Peyer's patch (tissue), 4 donors: ENCODE data around the gene TOM1L1. TPM values are rescaled to one million over a fixed set of nuclear protein-coding genes. Genes with fewer than 3 reads are reported as not detected.

Experiments used
- DNase-seq, 3 donors: peaks; one replicate each; pipeline ENCODE4 v3.0.0-alpha.2; 2017 to 2019
- H3K27ac ChIP-seq, 4 donors: fragments of 200-600 bp; sonication (generic); one replicate each; pipeline ENCODE4 v1.5.1; 2016 to 2019
- H3K27me3 ChIP-seq, 2 donors: fragments of 200-600 bp; sonication (generic); one replicate each; pipeline ENCODE4 v1.5.1; 2019
- H3K36me3 ChIP-seq, 3 donors: fragments of 200-600 bp; sonication (generic); one replicate each; pipeline ENCODE4 v1.5.1; 2016 to 2019
- H3K4me1 ChIP-seq, 4 donors: fragments of 200-600 bp; sonication (generic); one replicate each; pipeline ENCODE4 v1.5.1; 2016 to 2019
- H3K4me3 ChIP-seq, 4 donors: fragments of 200-600 bp; sonication (generic); 1 replicate in 3 of 4; 2 replicates in 1 of 4; pipeline ENCODE4 v1.5.1; 2016 to 2019; ENCODE audit warnings: mild to moderate bottlenecking in 1 of 4
- H3K9me3 ChIP-seq, 4 donors: fragments of 200-600 bp; sonication (generic); one replicate each; pipeline ENCODE4 v1.5.1; 2016 to 2019; ENCODE audit warnings: mild to moderate bottlenecking in 1 of 4
- CTCF ChIP-seq, 6 experiments: fragments of 450-650 bp in 4 of 6; fragments of 200-600 bp in 2 of 6; sonication (generic) in 1 of 6; IDR thresholded peaks; one replicate each; pipeline ENCODE4 v1.5.1; 2017 to 2019; ENCODE audit warnings: antibody characterized with exemption in 6 of 6, mild to moderate bottlenecking in 3 of 6, moderate library complexity in 1 of 6
- POLR2A ChIP-seq, 2 donors: fragments of 450-650 bp; IDR thresholded peaks; one replicate each; pipeline ENCODE4 v1.5.1; 2017; ENCODE audit warnings: antibody characterized with exemption in 2 of 2, mild to moderate bottlenecking in 2 of 2, moderate library complexity in 2 of 2
- total RNA-seq, 4 donors: library from RNA; depleted of rRNA; stranded (reverse); fragments of >200 nt; gene quantifications; one replicate each; pipeline ENCODE4 v1.1.0, GENCODE V29; 2016

Gene TOM1L1
- total RNA-seq, 4 donors from 2014 or later, result 35.5 to 108 (median 87.8) TPM

- Histone ChIP-seq H3K4me3 (no peak overlapping the region), H3K36me3 (peaks cover 0 to 36% (median 0%) of the 10 kb centered on the region in 3 donors), H3K27ac (no peak overlapping the region), H3K4me1 (peaks cover 0 to 16% (median 0%) of the 10 kb centered on the region in 4 donors), H3K27me3 (no peaks in the 10 kb centered on the region), H3K9me3 (no peaks in the 10 kb centered on the region)
- no peak for TF ChIP-seq POLR2A (IDR thresholded peaks at IDR 0.05)
- no peak for TF ChIP-seq CTCF (IDR thresholded peaks at IDR 0.05)
- no peak for DNase-seq
Observed at GRCh38 chr17:54937426-54937825, 36.8 kb downstream of the TOM1L1 start.

- Histone ChIP-seq H3K4me1 (no peaks in the 10 kb centered on the region), H3K4me3 (no peak overlapping the region), H3K36me3 (peaks cover 0 to 36% (median 0%) of the 10 kb centered on the region in 3 donors), H3K9me3 (no peaks in the 10 kb centered on the region), H3K27me3 (no peaks in the 10 kb centered on the region), H3K27ac (no peak overlapping the region)
- TF ChIP-seq CTCF (IDR thresholded peaks at IDR 0.05) (no peak), POLR2A (IDR thresholded peaks at IDR 0.05) (no peak)
- DNase-seq, result no peak
Observed at GRCh38 chr17:54941285-54941684, 40.6 kb downstream of the TOM1L1 start.

- no peak for DNase-seq
Observed at GRCh38 chr17:54944796-54945195, 44.1 kb downstream of the TOM1L1 start.

GRCh38 chr17:54945231-54945630, 44.6 kb downstream of the TOM1L1 start:
- Histone ChIP-seq H3K36me3 (peaks cover 0 to 3% (median 0%) of the 10 kb centered on the region in 3 donors), H3K9me3 (no peaks in the 10 kb centered on the region), H3K27me3 (no peaks in the 10 kb centered on the region), H3K27ac (no peak overlapping the region), H3K4me1 (peaks cover 0 to 4% (median 0%) of the 10 kb centered on the region in 4 donors), H3K4me3 (no peak overlapping the region)
- no peak for TF ChIP-seq POLR2A (IDR thresholded peaks at IDR 0.05)
- no peak for TF ChIP-seq CTCF (IDR thresholded peaks at IDR 0.05)
- no peak for DNase-seq

More at GRCh38 chr17:54944796-54945195, 44.1 kb downstream of the TOM1L1 start:
- Histone ChIP-seq H3K9me3 (no peaks in the 10 kb centered on the region), H3K27me3 (no peaks in the 10 kb centered on the region), H3K27ac (no peak overlapping the region), H3K4me1 (peaks cover 0 to 4% (median 0%) of the 10 kb centered on the region in 4 donors), H3K4me3 (no peak overlapping the region), H3K36me3 (peaks cover 0 to 7% (median 0%) of the 10 kb centered on the region in 3 donors)
- no peak for TF ChIP-seq CTCF (IDR thresholded peaks at IDR 0.05)

- Histone ChIP-seq H3K4me3 (no peak overlapping the region), H3K4me1 (peaks cover 0 to 4% (median 0%) of the 10 kb centered on the region in 4 donors), H3K36me3 (peaks cover 0 to 2% (median 0%) of the 10 kb centered on the region in 3 donors), H3K9me3 (no peaks in the 10 kb centered on the region), H3K27ac (no peak overlapping the region), H3K27me3 (no peaks in the 10 kb centered on the region)
- TF ChIP-seq CTCF (IDR thresholded peaks at IDR 0.05) (no peak), POLR2A (IDR thresholded peaks at IDR 0.05) (no peak)
- DNase-seq, result no peak
Observed at GRCh38 chr17:54945671-54946070, 45.0 kb downstream of the TOM1L1 start.

GRCh38 chr17:54947396-54947795, 46.7 kb downstream of the TOM1L1 start:
- no peak for DNase-seq
- no peak for TF ChIP-seq CTCF (IDR thresholded peaks at IDR 0.05)
- TF ChIP-seq POLR2A (IDR thresholded peaks at IDR 0.05), result no peak
- H3K4me1 ChIP-seq, result peaks cover 0 to 4% (median 0%) of the 10 kb centered on the region in 4 donors
- H3K27me3 ChIP-seq, result no peaks in the 10 kb centered on the region
- no peak overlapping the region for H3K4me3 ChIP-seq
- peaks cover 0 to 8% (median 0%) of the 10 kb centered on the region in 3 donors for H3K36me3 ChIP-seq
- no peak overlapping the region for H3K27ac ChIP-seq
- no peaks in the 10 kb centered on the region for H3K9me3 ChIP-seq
